OCI-LY3 (cell line): ENCODE results near the gene ZBTB48.

ENCODE experiments used
- CTCF ChIP-seq: fragments of 200-600, 300-600 bp; sonication (generic); IDR thresholded peaks from 2 replicates; pipeline ENCODE4 v1.5.1; 2014; ENCODE audit warnings: antibody characterized with exemption, low read length, low read depth
- EZH2phosphoT487 ChIP-seq: fragments of 200-600 bp; shearing (Covaris generic); IDR thresholded peaks from 2 replicates; pipeline ENCODE4 v1.6.1; 2018; ENCODE audit warnings: antibody characterized with exemption, mixed run types, low read depth

DNA sequence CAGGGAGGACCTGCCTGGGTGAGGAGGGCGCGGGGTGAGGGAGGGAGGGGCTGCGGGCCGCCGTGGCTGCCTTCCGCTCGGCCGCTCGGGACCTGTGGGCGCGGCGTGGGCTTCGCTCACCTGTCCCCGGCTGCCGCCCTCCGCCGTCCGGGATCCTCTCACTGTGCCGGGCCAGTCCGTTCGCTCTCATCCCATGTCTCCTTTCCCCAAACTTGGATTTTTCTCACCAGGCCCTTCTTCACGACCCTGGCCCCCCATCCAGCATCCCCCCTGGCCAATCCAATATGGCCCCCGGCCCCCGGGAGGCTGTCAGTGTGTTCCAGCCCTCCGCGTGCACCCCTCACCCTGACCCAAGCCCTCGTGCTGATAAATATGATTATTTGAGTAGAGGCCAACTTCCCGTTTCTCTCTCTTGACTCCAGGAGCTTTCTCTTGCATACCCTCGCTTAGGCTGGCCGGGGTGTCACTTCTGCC is 362 bp downstream of the ZBTB48 start:
- TF ChIP-seq CTCF (no peak), EZH2phosphoT487 (no peak)
